ENCODE data around the gene BMPER.

- TF ChIP-seq, protein P1, sequence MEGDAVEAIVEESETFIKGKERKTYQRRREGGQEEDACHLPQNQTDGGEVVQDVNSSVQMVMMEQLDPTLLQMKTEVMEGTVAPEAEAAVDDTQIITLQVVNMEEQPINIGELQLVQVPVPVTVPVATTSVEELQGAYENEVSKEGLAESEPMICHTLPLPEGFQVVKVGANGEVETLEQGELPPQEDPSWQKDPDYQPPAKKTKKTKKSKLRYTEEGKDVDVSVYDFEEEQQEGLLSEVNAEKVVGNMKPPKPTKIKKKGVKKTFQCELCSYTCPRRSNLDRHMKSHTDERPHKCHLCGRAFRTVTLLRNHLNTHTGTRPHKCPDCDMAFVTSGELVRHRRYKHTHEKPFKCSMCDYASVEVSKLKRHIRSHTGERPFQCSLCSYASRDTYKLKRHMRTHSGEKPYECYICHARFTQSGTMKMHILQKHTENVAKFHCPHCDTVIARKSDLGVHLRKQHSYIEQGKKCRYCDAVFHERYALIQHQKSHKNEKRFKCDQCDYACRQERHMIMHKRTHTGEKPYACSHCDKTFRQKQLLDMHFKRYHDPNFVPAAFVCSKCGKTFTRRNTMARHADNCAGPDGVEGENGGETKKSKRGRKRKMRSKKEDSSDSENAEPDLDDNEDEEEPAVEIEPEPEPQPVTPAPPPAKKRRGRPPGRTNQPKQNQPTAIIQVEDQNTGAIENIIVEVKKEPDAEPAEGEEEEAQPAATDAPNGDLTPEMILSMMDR (IDR thresholded peaks at IDR 0.05), result no peak
- TF ChIP-seq POLR2A (IDR thresholded peaks at IDR 0.05), result no peak
These were observed 231.4 kb downstream of the BMPER start for GRCh38 chr7:34136698-34137097.

Measured in upper lobe of left lung (tissue), 4 donors.